T-cell (primary cell): ENCODE measurements around the gene ZNF883. TPM values are rescaled to one million over a fixed set of nuclear protein-coding genes. Genes with fewer than 3 reads are reported as not detected.

Source experiments
- ATAC-seq, 4 experiments: fragments of 200-7000 bp in 3 of 4; fragments of 150-1000 bp in 1 of 4; cut with Tn5 transposase; replicated peaks in 1 of 4; 1 replicate in 3 of 4; 2 replicates in 1 of 4; pipeline ENCODE4 v1.10.0; 2021; ENCODE audit warnings: moderate library complexity in 3 of 4, mild to moderate bottlenecking in 2 of 4, moderate number of reproducible peaks in 1 of 4
- CTCF ChIA-PET, 2 donors: fragments of 300-600 bp; sonication (Branson Sonifier 250); formaldehyde crosslinking; loops; one replicate each; lab custom pipeline; 2022; ENCODE audit warnings: antibody characterized with exemption in 2 of 2; lab: Charles Lee
- POLR2A ChIA-PET, 2 donors: fragments of 300-600 bp; sonication (Branson Sonifier 250); formaldehyde crosslinking; loops; one replicate each; lab custom pipeline; 2022; ENCODE audit warnings: antibody characterized with exemption in 2 of 2; lab: Charles Lee
- DNase-seq, 35 experiments: peaks; one replicate each; pipeline versions ENCODE4 v3.0.0 to v3.0.0-alpha.2; 2013 to 2023
- H3K27ac ChIP-seq: one replicate; pipeline ENCODE4 v1.5.1; 2013; ENCODE audit warnings: low read length
- H3K27me3 ChIP-seq, 2 experiments: replicated peaks in 1 of 2; 1 replicate in 1 of 2; 2 replicates in 1 of 2; pipeline versions ENCODE4 v1.6.1 to v1.7.0; 2013; ENCODE audit warnings: low read length in 1 of 2, mixed read lengths in 1 of 2; ENCODE audit not compliant: control insufficient read depth in 2 of 2, insufficient read depth in 2 of 2; ENCODE audit errors: extremely low read depth in 1 of 2
- H3K36me3 ChIP-seq, 2 donors: 1 replicate in 1 of 2; 2 replicates in 1 of 2; pipeline versions ENCODE4 v1.6.1 to v1.7.0; 2013; ENCODE audit warnings: low read length in 1 of 2; ENCODE audit not compliant: control insufficient read depth in 2 of 2, insufficient read depth in 1 of 2; ENCODE audit errors: extremely low read depth in 1 of 2
- H3K4me1 ChIP-seq, 2 experiments: 1 replicate in 1 of 2; 2 replicates in 1 of 2; pipeline versions ENCODE4 v1.6.1 to v1.7.0; 2013; ENCODE audit warnings: low read length in 2 of 2, mixed read lengths in 1 of 2; ENCODE audit not compliant: insufficient read depth in 2 of 2, control insufficient read depth in 1 of 2; ENCODE audit errors: extremely low read depth in 1 of 2
- H3K4me3 ChIP-seq, 2 donors: 1 replicate in 1 of 2; 2 replicates in 1 of 2; pipeline versions ENCODE4 v1.5.1 to v1.7.0; 2013; ENCODE audit warnings: mild to moderate bottlenecking in 2 of 2, low read length in 1 of 2, moderate library complexity in 1 of 2; ENCODE audit not compliant: control insufficient read depth in 1 of 2; ENCODE audit errors: extremely low read depth in 1 of 2
- H3K9me3 ChIP-seq: 2 replicates; pipeline ENCODE4 v1.7.0; 2013
- H3K27ac Mint-ChIP-seq, 2 donors: one replicate each; pipeline ENCODE4 v1.8.0; 2020 to 2021; ENCODE audit warnings: mild to moderate bottlenecking in 2 of 2, mixed read lengths in 2 of 2
- H3K27me3 Mint-ChIP-seq, 2 donors: one replicate each; pipeline ENCODE4 v1.8.0; 2021 to 2022; ENCODE audit warnings: mixed read lengths in 2 of 2
- H3K36me3 Mint-ChIP-seq: one replicate; pipeline ENCODE4 v1.8.0; 2021; ENCODE audit warnings: mixed read lengths
- H3K4me1 Mint-ChIP-seq, 3 donors: one replicate each; pipeline ENCODE4 v1.8.0; 2020 to 2022; ENCODE audit warnings: mixed read lengths in 3 of 3, mild to moderate bottlenecking in 1 of 3
- H3K4me3 Mint-ChIP-seq, 3 donors: one replicate each; pipeline ENCODE4 v1.8.0; 2020 to 2022; ENCODE audit warnings: mild to moderate bottlenecking in 3 of 3, mixed read lengths in 3 of 3, moderate library complexity in 3 of 3
- H3K9me3 Mint-ChIP-seq, 3 donors: one replicate each; pipeline ENCODE4 v1.8.0; 2020 to 2022; ENCODE audit warnings: mixed read lengths in 3 of 3
- WGBS: methylation state at CpG from one replicate; pipeline ENCODE4 v1.1.5; 2013; ENCODE audit warnings: missing lambda C conversion rate; ENCODE audit not compliant: insufficient coverage; 5-methylcytosine and 5-hydroxymethylcytosine counted together
- total RNA-seq, 35 experiments: library from RNA in 6 of 35; stranded (reverse) in 6 of 35; fragments of 120-200 nt in 1 of 35; gene quantifications; one replicate each; pipeline versions ENCODE4 v1.2.1 to v1.2.4 and lab custom pipeline; 2013 to 2026

ZNF883 gene
- total RNA-seq, 5 donors from 2014 or later (not counting 1 experiment from before 2014, with no cell fraction given), result 0.73 to 1.4 (median 0.96) TPM; not detected in 1

DNA sequence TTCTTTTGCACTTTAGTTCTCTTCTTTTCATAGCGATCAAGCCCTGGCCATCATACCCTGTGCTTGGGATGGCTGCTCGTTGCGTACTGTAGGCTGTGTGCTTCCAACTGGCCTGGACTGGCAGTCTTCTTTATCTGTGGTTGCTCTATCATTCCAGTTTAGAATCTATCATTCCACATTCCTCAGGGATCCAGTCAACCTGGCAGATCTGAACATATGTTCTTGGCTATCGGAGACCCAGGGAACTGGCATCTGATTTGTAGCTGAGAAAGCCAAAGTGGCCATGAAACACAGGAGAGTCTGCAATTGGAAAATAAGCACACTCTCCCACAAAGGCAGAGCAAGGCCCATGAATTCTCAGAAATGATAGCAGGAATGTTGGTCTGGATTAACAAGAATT is 98.7 kb downstream of the ZNF883 start:
- H3K27ac ChIP-seq, result no peak overlapping the region
- Mint-ChIP-seq H3K4me1 (no peaks in the 10 kb centered on the region), H3K36me3 (no peaks in the 10 kb centered on the region), H3K27ac (no peak overlapping the region), H3K9me3 (no peaks in the 10 kb centered on the region), H3K27me3 (peaks cover 5 to 12% of the 10 kb centered on the region in 2 donors), H3K4me3 (no peak overlapping the region)
- no peaks in the 10 kb centered on the region for H3K4me1 ChIP-seq
- ChIA-PET POLR2A (no interaction called here), CTCF (no interaction called here)
- H3K27me3 ChIP-seq, result peaks cover 0 to under 1% of the 10 kb centered on the region in 2 experiments
- H3K9me3 ChIP-seq, result no peaks in the 10 kb centered on the region
- ATAC-seq (no peak), DNase-seq (no peak)
- WGBS, result 96% methylated on average over 4 of the region's 4 CpGs
- H3K36me3 ChIP-seq, result no peaks in the 10 kb centered on the region
- no peak overlapping the region for H3K4me3 ChIP-seq

DNA sequence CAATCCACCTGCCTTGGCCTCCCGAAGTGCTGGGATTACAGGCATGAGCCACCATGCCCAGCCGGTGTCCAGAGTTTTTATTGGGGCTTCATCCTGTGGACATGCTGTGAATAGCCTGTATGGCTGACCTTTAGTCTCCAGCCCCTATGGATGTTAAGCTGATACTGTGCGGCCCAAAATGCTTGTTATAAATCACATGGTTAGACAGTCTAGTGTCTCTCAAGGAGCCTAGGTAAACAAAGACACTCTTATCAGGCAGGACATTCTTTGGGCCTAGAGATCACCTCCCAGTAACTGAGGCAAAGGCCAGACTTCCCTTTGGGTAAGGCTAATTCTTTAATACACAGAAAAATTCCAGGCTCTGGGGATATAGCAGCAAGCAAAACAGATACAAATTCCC is 99.4 kb downstream of the ZNF883 start:
- Mint-ChIP-seq H3K27me3 (peaks cover 5% of the 10 kb centered on the region in 2 donors), H3K36me3 (no peaks in the 10 kb centered on the region), H3K4me1 (no peaks in the 10 kb centered on the region), H3K4me3 (no peak overlapping the region), H3K9me3 (no peaks in the 10 kb centered on the region), H3K27ac (no peak overlapping the region)
- 87% methylated on average over 3 of the region's 3 CpGs for WGBS
- no peaks in the 10 kb centered on the region for H3K27me3 ChIP-seq
- H3K4me1 ChIP-seq, result no peaks in the 10 kb centered on the region
- ChIA-PET CTCF (no interaction called here), POLR2A (no interaction called here)
- H3K9me3 ChIP-seq, result no peaks in the 10 kb centered on the region
- DNase-seq (no peak), ATAC-seq (no peak)
- H3K27ac ChIP-seq, result no peak overlapping the region
- H3K4me3 ChIP-seq, result no peak overlapping the region
- H3K36me3 ChIP-seq, result no peaks in the 10 kb centered on the region

DNA sequence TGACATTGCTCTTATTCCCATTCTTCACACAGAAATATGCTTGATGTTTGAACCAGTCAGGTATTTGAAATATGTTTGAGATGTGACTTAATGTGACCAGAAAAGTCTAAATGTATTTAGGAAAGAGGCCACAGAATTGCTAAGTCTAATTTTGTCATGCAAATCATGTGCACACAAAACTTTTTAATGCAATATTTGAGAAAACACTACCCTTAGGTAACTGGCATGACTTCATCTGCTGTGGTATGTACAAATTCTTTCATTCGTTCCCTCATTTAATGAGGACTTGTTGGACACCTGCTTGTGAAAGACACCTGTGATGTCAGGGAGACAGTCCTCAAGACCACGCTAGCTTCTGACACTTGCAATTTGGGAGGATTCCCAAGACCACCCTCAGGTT is 100.3 kb downstream of the ZNF883 start:
- no peak overlapping the region for H3K4me3 ChIP-seq
- Mint-ChIP-seq H3K4me3 (no peak overlapping the region), H3K4me1 (no peaks in the 10 kb centered on the region), H3K27ac (no peak overlapping the region), H3K36me3 (no peaks in the 10 kb centered on the region), H3K27me3 (peaks cover 8 to 9% of the 10 kb centered on the region in 2 donors), H3K9me3 (no peaks in the 10 kb centered on the region)
- 89% methylated on average over 2 of the region's 2 CpGs for WGBS
- no peaks in the 10 kb centered on the region for H3K4me1 ChIP-seq
- ChIA-PET POLR2A (no interaction called here), CTCF (no interaction called here)
- no peaks in the 10 kb centered on the region for H3K36me3 ChIP-seq
- H3K9me3 ChIP-seq, result no peaks in the 10 kb centered on the region
- ATAC-seq, result no peak
- no peak for DNase-seq
- H3K27me3 ChIP-seq, result no peaks in the 10 kb centered on the region
- H3K27ac ChIP-seq, result no peak overlapping the region

Other genes with a start within 250 kb of the ZNF883 start
- gene SLC46A2, start 121.3 kb downstream of the ZNF883 start, total RNA-seq, result not detected
- 1 to 10 TPM; 1.1 to 3.0 (median 2.1) TPM for gene ZFP37, start 44.5 kb upstream of the ZNF883 start, total RNA-seq
- gene SLC31A2, start 138.8 kb upstream of the ZNF883 start, total RNA-seq, result 1 to 10 TPM; 3.4 to 6.1 (median 4.0) TPM
- gene FKBP15, start 209.1 kb upstream of the ZNF883 start, total RNA-seq, result 10 to 100 TPM; 22.2 to 31.8 (median 29.5) TPM
- 1 to 10 TPM; 2.7 to 7.1 (median 4.2) TPM for gene SLC31A1, start 209.4 kb upstream of the ZNF883 start, total RNA-seq